ENCODE results near the gene MMRN2. TPM values are rescaled to one million over a fixed set of nuclear protein-coding genes. Genes with fewer than 3 reads are reported as not detected.
"Not testable (repeated sequence)": the region's sequence is repeated elsewhere in the genome, so short reads cannot be mapped to it uniquely, and the experiment has no call there.

MMRN2 gene
- polyA plus RNA-seq, 2 of the 4 experiments (the other 2 are of a cell fraction), result 0.35 to 1.1 TPM

GRCh38 chr10:86936661-86937501 is 20.5 kb downstream of the MMRN2 start:
- no peak overlapping the region for H3K27ac ChIP-seq
- ATAC-seq (no peak), DNase-seq (ENCODE audit: low read depth in 1 of 2, low spot score in 1 of 2) (no peak), FAIRE-seq (no peak)
- peaks cover 1% of the 10 kb centered on the region; the same call in 1 of the 3 replicates for H3K4me1 ChIP-seq
- WGBS (ENCODE audit: missing lambda C conversion rate), result 77% methylated on average over 13 of the region's 13 CpGs
- H3K4me3 ChIP-seq, result no peak overlapping the region
- TF ChIP-seq ZC3H11A (IDR thresholded peaks at IDR 0.05), result no peak
- no peak for TF ChIP-seq ELK1 (IDR thresholded peaks at IDR 0.05; ENCODE audit: low read depth, low read length)
- TF ChIP-seq POLR2AphosphoS2 (conservative IDR thresholded peaks at IDR 0.05; ENCODE audit: low read length), result no peak
- no peak for TF ChIP-seq HMGXB4 (CRISPR knock-in tag; IDR thresholded peaks at IDR 0.05; ENCODE audit: borderline replicate concordance)
- TF ChIP-seq KDM1A (IDR thresholded peaks at IDR 0.05; ENCODE audit: low read depth), result no peak
- ChIA-PET CTCF (interaction anchor here (0.6 to 4.9 kb wide), 6 partner anchors 9 to 248 kb away, joined by 3 to 57 read pairs (median 3); partner anchors contain the start of gene ADIRF), POLR2A (no interaction called here)
- no peak overlapping the region for H3K4me2 ChIP-seq
- H3K9me3 ChIP-seq, result no peaks in the 10 kb centered on the region

- H3K4me2 ChIP-seq; FAIRE-seq; H3K9me3 ChIP-seq; H3K4me3 ChIP-seq; DNase-seq (ENCODE audit: low read depth in 1 of 2, low spot score in 1 of 2); H3K4me1 ChIP-seq; POLR2A ChIA-PET; ATAC-seq; H3K27ac ChIP-seq: not testable (repeated sequence)
- CTCF ChIA-PET, result interaction anchor here (0.6 to 1.2 kb wide), 2 partner anchors 20 to 63 kb away, joined by 3 read pairs; no protein-coding TSS in a partner anchor
- 73% methylated on average over 6 of the region's 6 CpGs for WGBS (ENCODE audit: missing lambda C conversion rate)
Observed at GRCh38 chr10:86934162-86934711, 23.2 kb downstream of the MMRN2 start.

GRCh38 chr10:86932674-86933073 is 24.7 kb downstream of the MMRN2 start:
- POLR2A ChIA-PET, result interaction anchor here (0.6 kb wide), 1 partner anchor 179 kb away, joined by 4 read pairs; no protein-coding TSS in a partner anchor
- no peak for TF ChIP-seq TFCP2L1 (CRISPR knock-in tag; IDR thresholded peaks at IDR 0.05)
- no peak for TF ChIP-seq POLR2AphosphoS2 (conservative IDR thresholded peaks at IDR 0.05; ENCODE audit: low read length)
- no peak for TF ChIP-seq FOSB (CRISPR knock-in tag; IDR thresholded peaks at IDR 0.05)
- no peak for TF ChIP-seq USF2 (IDR thresholded peaks at IDR 0.05)
- no peak for TF ChIP-seq CHD4 (IDR thresholded peaks at IDR 0.05; ENCODE audit: borderline replicate concordance)
- TF ChIP-seq CBX8 (IDR thresholded peaks at IDR 0.05), result no peak
- TF ChIP-seq BHLHE40 (IDR thresholded peaks at IDR 0.05; ENCODE audit: low read depth, low read length), result no peak
- no peak for TF ChIP-seq PBX3 (IDR thresholded peaks at IDR 0.05)
- TF ChIP-seq HOXB5 (CRISPR knock-in tag; IDR thresholded peaks at IDR 0.05), result no peak
- no peak for TF ChIP-seq NFE2L2 (conservative IDR thresholded peaks at IDR 0.05; ENCODE audit: low read length)
- CTCF ChIA-PET, result interaction anchor here (1.1 to 1.4 kb wide), 2 partner anchors 10 to 11 kb away, joined by 3 to 4 read pairs; no protein-coding TSS in a partner anchor

More at GRCh38 chr10:86932674-86933073, 24.7 kb downstream of the MMRN2 start:
- Histone ChIP-seq H3K4me1 (peaks cover 3% of the 10 kb centered on the region; the same call in 1 of the 3 replicates), H3K9me3 (no peaks in the 10 kb centered on the region), H3K27ac (no peak overlapping the region), H3K4me3 (no peak overlapping the region), H3K4me2 (no peak overlapping the region)
- WGBS (ENCODE audit: missing lambda C conversion rate), result 93% methylated on average over 2 of the region's 2 CpGs
- no peak for FAIRE-seq
- no peak for DNase-seq (ENCODE audit: low read depth in 1 of 2, low spot score in 1 of 2)
- ATAC-seq, result no peak
